ENCODE measurements around the gene MTR.

MTR gene

GRCh38 chr1:236795035-236795756 lies at the start of gene MTR:
MTR (plus strand) TSS chr1:236795292; CDS start chr1:236795704, 412 bp downstream.
- DNase-seq = peak; percentile 92

GRCh38 chr1:236746785-236747184 lies 48.3 kb upstream of the MTR start:
- DNase-seq = no peak

- DNase-seq = no peak
These were observed 47.6 kb upstream of the MTR start for GRCh38 chr1:236747311-236747985.

GRCh38 chr1:236748268-236748870 lies 46.7 kb upstream of the MTR start:
- no peak for DNase-seq

GRCh38 chr1:236750928-236751327 lies 44.2 kb upstream of the MTR start:
- no peak for DNase-seq

- DNase-seq = no peak
These were observed 43.7 kb upstream of the MTR start for GRCh38 chr1:236751385-236751784.

GRCh38 chr1:236751935-236752334 lies 43.2 kb upstream of the MTR start:
- DNase-seq = no peak

- no peak for DNase-seq
These were observed 41.6 kb upstream of the MTR start for GRCh38 chr1:236753516-236753915.

- no peak for DNase-seq
These were observed 41.1 kb upstream of the MTR start for GRCh38 chr1:236753964-236754363.

- DNase-seq = no peak
These were observed 40.4 kb upstream of the MTR start for GRCh38 chr1:236754525-236755210.

GRCh38 chr1:236757640-236758039 lies 37.5 kb upstream of the MTR start:
- DNase-seq = no peak

- DNase-seq = peak; percentile 34
These were observed 35.7 kb upstream of the MTR start for GRCh38 chr1:236759252-236759859.

GRCh38 chr1:236760480-236760879 lies 34.6 kb upstream of the MTR start:
- DNase-seq = no peak

- DNase-seq = no peak
These were observed 34.1 kb upstream of the MTR start for GRCh38 chr1:236760986-236761385.

GRCh38 chr1:236761397-236762132 lies 33.5 kb upstream of the MTR start:
- no peak for DNase-seq

GRCh38 chr1:236762410-236762809 lies 32.7 kb upstream of the MTR start:
- DNase-seq = no peak

- DNase-seq = no peak
These were observed 29.3 kb upstream of the MTR start for GRCh38 chr1:236765831-236766230.

- no peak for DNase-seq
These were observed 28.6 kb upstream of the MTR start for GRCh38 chr1:236766506-236766905.

- no peak for DNase-seq
These were observed 27.8 kb upstream of the MTR start for GRCh38 chr1:236767276-236767675.

- no peak for DNase-seq
These were observed 26.5 kb upstream of the MTR start for GRCh38 chr1:236768601-236769000.

- DNase-seq = no peak
These were observed 21.2 kb upstream of the MTR start for GRCh38 chr1:236773919-236774318.

- no peak for DNase-seq
These were observed 20.2 kb upstream of the MTR start for GRCh38 chr1:236774926-236775325.
